H1 (cell line): ENCODE measurements around the gene UBE2E2. TPM values are rescaled to one million over a fixed set of nuclear protein-coding genes. Genes with fewer than 3 reads are reported as not detected.

Experiments
- JUN ChIP-seq: IDR thresholded peaks from 2 replicates; pipeline ENCODE4 v1.6.1; 2011; ENCODE audit warnings: low read depth, mild to moderate bottlenecking, improper control_type of control experiment, low read length
- RBBP5 ChIP-seq: IDR thresholded peaks from 2 replicates; pipeline ENCODE4 v1.7.1; 2012; ENCODE audit warnings: low read depth, mild to moderate bottlenecking, inconsistent platforms, low read length, moderate library complexity, borderline replicate concordance
- SP2 ChIP-seq: IDR thresholded peaks from 2 replicates; pipeline ENCODE4 v1.6.1; 2012; ENCODE audit warnings: mild to moderate bottlenecking, low read length, inconsistent platforms
- SRF ChIP-seq: IDR thresholded peaks from 2 replicates; pipeline ENCODE4 v1.6.1; 2011; ENCODE audit warnings: mild to moderate bottlenecking, low read depth, low read length, moderate library complexity
- polyA plus RNA-seq, 7 experiments: library from polyadenylated mRNA; depleted of rRNA in 3 of 7; stranded (reverse) in 5 of 7; unstranded in 2 of 7; fragments of >200 nt in 5 of 7; fragments of 200-250 nt in 2 of 7; gene quantifications; 1 replicate in 5 of 7; 2 replicates in 1 of 7; 4 replicates in 1 of 7; pipeline versions ENCODE4 v1.2.1 to v1.2.3, GENCODE V29; 2011 to 2013; ENCODE audit warnings: missing spikeins in 2 of 7, mixed read lengths in 2 of 7
- total RNA-seq: library from RNA; stranded (reverse); fragmentation: NEBNext Ultra II Directional; extraction: Animal tissue kit (Norgen Biotek cat#: 25700); gene quantifications from 2 replicates; pipeline ENCODE4 v1.2.1, GENCODE V29; 2021
- TF ChIP-seq, protein P1 (sequence below): IDR thresholded peaks from 2 replicates; pipeline ENCODE4 v1.6.1; 2011; ENCODE audit warnings: low read length, improper control_type of control experiment
- TF ChIP-seq, protein P2 (sequence below): fragments of 300-600 bp; sonication (generic); IDR thresholded peaks from 2 replicates; pipeline ENCODE4 v1.7.1; 2012; ENCODE audit warnings: low read length, moderate library complexity, mild to moderate bottlenecking, inconsistent platforms; ENCODE audit not compliant: insufficient replicate concordance

Gene UBE2E2
- total and polyA plus RNA-seq, 2 of the 8 experiments (the other 6 are each of a cell fraction or from before 2014, with no cell fraction given): 57.6 to 70.6 TPM

GRCh38 chr3:23633261-23633960 is 430.3 kb downstream of the UBE2E2 start (continued):
- TF ChIP-seq, protein P1, sequence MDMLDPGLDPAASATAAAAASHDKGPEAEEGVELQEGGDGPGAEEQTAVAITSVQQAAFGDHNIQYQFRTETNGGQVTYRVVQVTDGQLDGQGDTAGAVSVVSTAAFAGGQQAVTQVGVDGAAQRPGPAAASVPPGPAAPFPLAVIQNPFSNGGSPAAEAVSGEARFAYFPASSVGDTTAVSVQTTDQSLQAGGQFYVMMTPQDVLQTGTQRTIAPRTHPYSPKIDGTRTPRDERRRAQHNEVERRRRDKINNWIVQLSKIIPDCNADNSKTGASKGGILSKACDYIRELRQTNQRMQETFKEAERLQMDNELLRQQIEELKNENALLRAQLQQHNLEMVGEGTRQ: no peak
- no peak for TF ChIP-seq SRF
- no peak for TF ChIP-seq RBBP5
- TF ChIP-seq, protein P2, sequence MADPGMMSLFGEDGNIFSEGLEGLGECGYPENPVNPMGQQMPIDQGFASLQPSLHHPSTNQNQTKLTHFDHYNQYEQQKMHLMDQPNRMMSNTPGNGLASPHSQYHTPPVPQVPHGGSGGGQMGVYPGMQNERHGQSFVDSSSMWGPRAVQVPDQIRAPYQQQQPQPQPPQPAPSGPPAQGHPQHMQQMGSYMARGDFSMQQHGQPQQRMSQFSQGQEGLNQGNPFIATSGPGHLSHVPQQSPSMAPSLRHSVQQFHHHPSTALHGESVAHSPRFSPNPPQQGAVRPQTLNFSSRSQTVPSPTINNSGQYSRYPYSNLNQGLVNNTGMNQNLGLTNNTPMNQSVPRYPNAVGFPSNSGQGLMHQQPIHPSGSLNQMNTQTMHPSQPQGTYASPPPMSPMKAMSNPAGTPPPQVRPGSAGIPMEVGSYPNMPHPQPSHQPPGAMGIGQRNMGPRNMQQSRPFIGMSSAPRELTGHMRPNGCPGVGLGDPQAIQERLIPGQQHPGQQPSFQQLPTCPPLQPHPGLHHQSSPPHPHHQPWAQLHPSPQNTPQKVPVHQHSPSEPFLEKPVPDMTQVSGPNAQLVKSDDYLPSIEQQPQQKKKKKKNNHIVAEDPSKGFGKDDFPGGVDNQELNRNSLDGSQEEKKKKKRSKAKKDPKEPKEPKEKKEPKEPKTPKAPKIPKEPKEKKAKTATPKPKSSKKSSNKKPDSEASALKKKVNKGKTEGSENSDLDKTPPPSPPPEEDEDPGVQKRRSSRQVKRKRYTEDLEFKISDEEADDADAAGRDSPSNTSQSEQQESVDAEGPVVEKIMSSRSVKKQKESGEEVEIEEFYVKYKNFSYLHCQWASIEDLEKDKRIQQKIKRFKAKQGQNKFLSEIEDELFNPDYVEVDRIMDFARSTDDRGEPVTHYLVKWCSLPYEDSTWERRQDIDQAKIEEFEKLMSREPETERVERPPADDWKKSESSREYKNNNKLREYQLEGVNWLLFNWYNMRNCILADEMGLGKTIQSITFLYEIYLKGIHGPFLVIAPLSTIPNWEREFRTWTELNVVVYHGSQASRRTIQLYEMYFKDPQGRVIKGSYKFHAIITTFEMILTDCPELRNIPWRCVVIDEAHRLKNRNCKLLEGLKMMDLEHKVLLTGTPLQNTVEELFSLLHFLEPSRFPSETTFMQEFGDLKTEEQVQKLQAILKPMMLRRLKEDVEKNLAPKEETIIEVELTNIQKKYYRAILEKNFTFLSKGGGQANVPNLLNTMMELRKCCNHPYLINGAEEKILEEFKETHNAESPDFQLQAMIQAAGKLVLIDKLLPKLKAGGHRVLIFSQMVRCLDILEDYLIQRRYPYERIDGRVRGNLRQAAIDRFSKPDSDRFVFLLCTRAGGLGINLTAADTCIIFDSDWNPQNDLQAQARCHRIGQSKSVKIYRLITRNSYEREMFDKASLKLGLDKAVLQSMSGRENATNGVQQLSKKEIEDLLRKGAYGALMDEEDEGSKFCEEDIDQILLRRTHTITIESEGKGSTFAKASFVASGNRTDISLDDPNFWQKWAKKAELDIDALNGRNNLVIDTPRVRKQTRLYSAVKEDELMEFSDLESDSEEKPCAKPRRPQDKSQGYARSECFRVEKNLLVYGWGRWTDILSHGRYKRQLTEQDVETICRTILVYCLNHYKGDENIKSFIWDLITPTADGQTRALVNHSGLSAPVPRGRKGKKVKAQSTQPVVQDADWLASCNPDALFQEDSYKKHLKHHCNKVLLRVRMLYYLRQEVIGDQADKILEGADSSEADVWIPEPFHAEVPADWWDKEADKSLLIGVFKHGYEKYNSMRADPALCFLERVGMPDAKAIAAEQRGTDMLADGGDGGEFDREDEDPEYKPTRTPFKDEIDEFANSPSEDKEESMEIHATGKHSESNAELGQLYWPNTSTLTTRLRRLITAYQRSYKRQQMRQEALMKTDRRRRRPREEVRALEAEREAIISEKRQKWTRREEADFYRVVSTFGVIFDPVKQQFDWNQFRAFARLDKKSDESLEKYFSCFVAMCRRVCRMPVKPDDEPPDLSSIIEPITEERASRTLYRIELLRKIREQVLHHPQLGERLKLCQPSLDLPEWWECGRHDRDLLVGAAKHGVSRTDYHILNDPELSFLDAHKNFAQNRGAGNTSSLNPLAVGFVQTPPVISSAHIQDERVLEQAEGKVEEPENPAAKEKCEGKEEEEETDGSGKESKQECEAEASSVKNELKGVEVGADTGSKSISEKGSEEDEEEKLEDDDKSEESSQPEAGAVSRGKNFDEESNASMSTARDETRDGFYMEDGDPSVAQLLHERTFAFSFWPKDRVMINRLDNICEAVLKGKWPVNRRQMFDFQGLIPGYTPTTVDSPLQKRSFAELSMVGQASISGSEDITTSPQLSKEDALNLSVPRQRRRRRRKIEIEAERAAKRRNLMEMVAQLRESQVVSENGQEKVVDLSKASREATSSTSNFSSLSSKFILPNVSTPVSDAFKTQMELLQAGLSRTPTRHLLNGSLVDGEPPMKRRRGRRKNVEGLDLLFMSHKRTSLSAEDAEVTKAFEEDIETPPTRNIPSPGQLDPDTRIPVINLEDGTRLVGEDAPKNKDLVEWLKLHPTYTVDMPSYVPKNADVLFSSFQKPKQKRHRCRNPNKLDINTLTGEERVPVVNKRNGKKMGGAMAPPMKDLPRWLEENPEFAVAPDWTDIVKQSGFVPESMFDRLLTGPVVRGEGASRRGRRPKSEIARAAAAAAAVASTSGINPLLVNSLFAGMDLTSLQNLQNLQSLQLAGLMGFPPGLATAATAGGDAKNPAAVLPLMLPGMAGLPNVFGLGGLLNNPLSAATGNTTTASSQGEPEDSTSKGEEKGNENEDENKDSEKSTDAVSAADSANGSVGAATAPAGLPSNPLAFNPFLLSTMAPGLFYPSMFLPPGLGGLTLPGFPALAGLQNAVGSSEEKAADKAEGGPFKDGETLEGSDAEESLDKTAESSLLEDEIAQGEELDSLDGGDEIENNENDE: no peak
- TF ChIP-seq JUN: no peak
- no peak for TF ChIP-seq SP2
